Suprapubic skin (tissue), 4 donors: ENCODE data around the gene TECPR1.

Source experiments
- EP300 ChIP-seq: sonication (generic); formaldehyde crosslinking; IDR thresholded peaks from one replicate; pipeline ENCODE4 v1.6.1; 2017; ENCODE audit warnings: antibody characterized with exemption
- POLR2A ChIP-seq, 2 donors: fragments of 450-650 bp; IDR thresholded peaks; one replicate each; pipeline ENCODE4 v1.6.1; 2017; ENCODE audit warnings: antibody characterized with exemption in 2 of 2, mild to moderate bottlenecking in 2 of 2, moderate library complexity in 2 of 2
- POLR2AphosphoS5 ChIP-seq, 3 donors: sonication (generic); formaldehyde crosslinking; IDR thresholded peaks; one replicate each; pipeline ENCODE4 v1.6.1; 2017; ENCODE audit warnings: antibody characterized with exemption in 3 of 3
- TF ChIP-seq, protein P1 (sequence below), 2 donors: fragments of 200-600 bp in 1 of 2; fragments of 450-650 bp in 1 of 2; sonication (generic) in 1 of 2; IDR thresholded peaks; one replicate each; pipeline ENCODE4 v1.5.1; 2016 to 2019; ENCODE audit warnings: antibody characterized with exemption in 2 of 2, mild to moderate bottlenecking in 1 of 2, moderate library complexity in 1 of 2

DNA sequence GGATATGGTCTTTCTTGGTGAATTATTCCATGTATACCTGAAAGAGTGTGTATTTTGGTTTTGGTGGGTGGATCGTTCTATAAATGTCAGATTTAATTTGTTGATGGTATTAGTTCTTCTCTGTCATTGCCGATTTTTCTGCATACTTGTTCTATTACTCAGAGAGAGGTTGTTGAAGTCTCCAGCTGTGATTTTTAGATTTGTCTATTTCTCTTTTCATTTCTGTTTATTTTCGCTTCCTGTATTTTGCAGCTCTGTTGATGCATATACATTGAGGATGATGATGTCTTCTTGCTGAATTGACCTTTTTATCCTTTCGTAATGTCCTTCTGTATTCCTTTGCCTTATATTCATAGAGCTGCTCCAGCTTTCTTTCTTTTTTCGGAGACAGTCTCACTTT lies 52.9 kb downstream of the TECPR1 start:
- TF ChIP-seq, protein P1, sequence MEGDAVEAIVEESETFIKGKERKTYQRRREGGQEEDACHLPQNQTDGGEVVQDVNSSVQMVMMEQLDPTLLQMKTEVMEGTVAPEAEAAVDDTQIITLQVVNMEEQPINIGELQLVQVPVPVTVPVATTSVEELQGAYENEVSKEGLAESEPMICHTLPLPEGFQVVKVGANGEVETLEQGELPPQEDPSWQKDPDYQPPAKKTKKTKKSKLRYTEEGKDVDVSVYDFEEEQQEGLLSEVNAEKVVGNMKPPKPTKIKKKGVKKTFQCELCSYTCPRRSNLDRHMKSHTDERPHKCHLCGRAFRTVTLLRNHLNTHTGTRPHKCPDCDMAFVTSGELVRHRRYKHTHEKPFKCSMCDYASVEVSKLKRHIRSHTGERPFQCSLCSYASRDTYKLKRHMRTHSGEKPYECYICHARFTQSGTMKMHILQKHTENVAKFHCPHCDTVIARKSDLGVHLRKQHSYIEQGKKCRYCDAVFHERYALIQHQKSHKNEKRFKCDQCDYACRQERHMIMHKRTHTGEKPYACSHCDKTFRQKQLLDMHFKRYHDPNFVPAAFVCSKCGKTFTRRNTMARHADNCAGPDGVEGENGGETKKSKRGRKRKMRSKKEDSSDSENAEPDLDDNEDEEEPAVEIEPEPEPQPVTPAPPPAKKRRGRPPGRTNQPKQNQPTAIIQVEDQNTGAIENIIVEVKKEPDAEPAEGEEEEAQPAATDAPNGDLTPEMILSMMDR (IDR thresholded peaks at IDR 0.05): no peak
- TF ChIP-seq POLR2A (IDR thresholded peaks at IDR 0.05) (no peak), EP300 (no peak), POLR2AphosphoS5 (IDR thresholded peaks at IDR 0.05) (no peak)
